HepG2 (cell line): ENCODE data around the gene RER1. TPM values are rescaled to one million over a fixed set of nuclear protein-coding genes. Genes with fewer than 3 reads are reported as not detected.

Experiments
- ATAC-seq: fragments of 200-7000 bp; cut with Tn5 transposase; 3 replicates; pipeline ENCODE4 v1.9.1; 2020; ENCODE audit warnings: mild to moderate bottlenecking, moderate library complexity
- BruUV-seq: library from RNA; stranded (reverse); fragments of 400-500 nt; replicated peaks from 2 replicates; lab custom pipeline; 2021; lab: Mats Ljungman, UMichigan
- CTCF ChIA-PET: fragments of 300-600 bp; formaldehyde crosslinking; extraction: SDS; loops from one replicate; lab custom pipeline; 2021; ENCODE audit warnings: low total read pairs, inconsistent platforms, low intra/inter-chr PET ratio; lab: Yijun Ruan, JAX
- POLR2A ChIA-PET: fragments of 350-600 bp; sonication (Branson Sonifier 250); formaldehyde crosslinking; loops from one replicate; lab custom pipeline; 2020; ENCODE audit warnings: antibody characterized with exemption, inconsistent platforms; lab: Yijun Ruan, JAX
- DNase-seq: peaks from one replicate; pipeline ENCODE4 v3.0.0-alpha.2; 2015; ENCODE audit warnings: low spot score
- FAIRE-seq: peaks from 3 replicates; lab custom pipeline; 2011; peaks lifted over from hg19 to GRCh38; lab: Jason Lieb, UNC
- H2AFZ ChIP-seq: one replicate; pipeline ENCODE4 v1.6.1; 2011; ENCODE audit warnings: low read length, inconsistent platforms
- H3K27ac ChIP-seq: fragments of 300-600 bp; 3 replicates; pipeline ENCODE4 v1.8.0; 2011; ENCODE audit warnings: mixed run types, mild to moderate bottlenecking, mixed read lengths, low read length, inconsistent platforms; ENCODE audit not compliant: insufficient read depth; ENCODE audit errors: extremely low read length
- H3K27me3 ChIP-seq, 2 experiments: fragments of 200-600 bp in 1 of 2; 2 replicates in 1 of 2; 3 replicates in 1 of 2; pipeline versions ENCODE4 v1.6.0 to v1.8.0; 2011; ENCODE audit warnings: low read length in 2 of 2, mild to moderate bottlenecking in 2 of 2, moderate library complexity in 2 of 2, inconsistent platforms in 1 of 2; ENCODE audit not compliant: insufficient read depth in 2 of 2, control insufficient read depth in 1 of 2
- H3K36me3 ChIP-seq, 2 experiments: fragments of 200-600 bp in 1 of 2; replicated peaks in 1 of 2; 2 replicates in 1 of 2; 3 replicates in 1 of 2; pipeline versions ENCODE4 v1.5.1 to v1.8.0; 2011; ENCODE audit warnings: low read length in 2 of 2, inconsistent platforms in 1 of 2; ENCODE audit not compliant: insufficient read depth in 2 of 2, control insufficient read depth in 1 of 2
- H3K4me1 ChIP-seq: 2 replicates; pipeline ENCODE4 v1.5.1; 2012; ENCODE audit warnings: low read length, inconsistent platforms; ENCODE audit not compliant: insufficient read depth
- H3K4me2 ChIP-seq: 2 replicates; pipeline ENCODE4 v1.6.0; 2011; ENCODE audit warnings: low read depth, low read length, inconsistent platforms
- H3K4me3 ChIP-seq, 3 experiments: fragments of 200-600 bp in 1 of 3; sonication (generic), shearing (Covaris generic) in 1 of 3; replicated peaks in 1 of 3; 2 replicates each; pipeline ENCODE4 v1.5.1; 2011 to 2016; ENCODE audit warnings: low read length in 3 of 3, inconsistent platforms in 2 of 3, low read depth in 2 of 3, mild to moderate bottlenecking in 2 of 3, control low read depth in 1 of 3, mixed read lengths in 1 of 3; ENCODE audit not compliant: insufficient read depth in 1 of 3
- H3K79me2 ChIP-seq: one replicate; pipeline ENCODE4 v1.6.1; 2011; ENCODE audit warnings: low read length, inconsistent platforms; ENCODE audit not compliant: insufficient read depth
- H3K9ac ChIP-seq: 2 replicates; pipeline ENCODE4 v1.6.0; 2011; ENCODE audit warnings: mild to moderate bottlenecking, low read depth, low read length, inconsistent platforms; ENCODE audit not compliant: insufficient read depth
- H3K9me3 ChIP-seq: 2 replicates; pipeline ENCODE4 v1.5.1; 2012; ENCODE audit warnings: mild to moderate bottlenecking, low read length
- H4K20me1 ChIP-seq: 2 replicates; pipeline ENCODE4 v1.6.0; 2011; ENCODE audit warnings: inconsistent platforms, mild to moderate bottlenecking, low read length, moderate library complexity; ENCODE audit not compliant: insufficient read depth
- AGO2 ChIP-seq: fragments of 200-400 bp; formaldehyde crosslinking; optimal IDR thresholded peaks from 2 replicates; pipeline ENCODE3; 2017; ENCODE audit warnings: mild to moderate bottlenecking, low read depth, low read length, moderate library complexity
- AKAP8 ChIP-seq: sonication (generic); formaldehyde crosslinking; IDR thresholded peaks from 2 replicates; pipeline ENCODE4 v1.5.1; 2020; ENCODE audit warnings: mild to moderate bottlenecking, missing genetic modification reagents
- BCL6 ChIP-seq: IDR thresholded peaks from 2 replicates; pipeline ENCODE4 v1.6.1; 2016; ENCODE audit warnings: missing genetic modification reagents, missing compliant biosample characterization
- HNRNPK ChIP-seq: fragments of 200-400 bp; formaldehyde crosslinking; IDR thresholded peaks from 2 replicates; pipeline ENCODE4 v1.6.1; 2018; ENCODE audit warnings: low read length, low read depth, moderate library complexity, mild to moderate bottlenecking; ENCODE audit not compliant: poor library complexity, severe bottlenecking
- HNRNPL ChIP-seq: fragments of 200-400 bp; formaldehyde crosslinking; IDR thresholded peaks from 2 replicates; pipeline ENCODE4 v1.6.1; 2017; ENCODE audit warnings: mild to moderate bottlenecking, low read depth, low read length
- HOMEZ ChIP-seq: IDR thresholded peaks from 2 replicates; pipeline ENCODE4 v1.6.1; 2016; ENCODE audit warnings: low read depth
- PCBP1 ChIP-seq: fragments of 200-400 bp; formaldehyde crosslinking; IDR thresholded peaks from 2 replicates; pipeline ENCODE4 v1.6.1; 2017; ENCODE audit warnings: mild to moderate bottlenecking, low read depth, low read length, borderline replicate concordance
- TFE3 ChIP-seq: IDR thresholded peaks from 2 replicates; pipeline ENCODE4 v1.6.1; 2016
- THYN1 ChIP-seq: sonication (generic); formaldehyde crosslinking; IDR thresholded peaks from 2 replicates; pipeline ENCODE4 v1.8.1; 2023; ENCODE audit warnings: low read depth, mild to moderate bottlenecking, moderate library complexity, missing genetic modification reagents, borderline replicate concordance
- ZBTB38 ChIP-seq: sonication (generic); formaldehyde crosslinking; IDR thresholded peaks from 2 replicates; pipeline ENCODE4 v1.5.1; 2020; ENCODE audit warnings: mild to moderate bottlenecking, missing genetic modification reagents
- ZFX ChIP-seq: sonication (generic); formaldehyde crosslinking; IDR thresholded peaks from 2 replicates; pipeline ENCODE4 v1.4.0; 2020; ENCODE audit warnings: mild to moderate bottlenecking, low read depth, missing genetic modification reagents, moderate library complexity
- ZMYM3 ChIP-seq: sonication (generic); formaldehyde crosslinking; IDR thresholded peaks from 2 replicates; pipeline ENCODE4 v1.5.1; 2020; ENCODE audit warnings: mild to moderate bottlenecking, missing genetic modification reagents
- WGBS: methylation state at CpG from one replicate; pipeline ENCODE4 v1.1.6; 2017; ENCODE audit warnings: low lambda C conversion rate; 5-methylcytosine and 5-hydroxymethylcytosine counted together
- in situ Hi-C: cut with HindIII; loops from 2 replicates; pipeline ENCODE4 v1.10.0; 2017; ENCODE audit warnings: low pct_unique_long_range_greater_than_20kb; ENCODE audit not compliant: extremely low pct_ligation_motif_present
- intact Hi-C: fragments of 100-400 bp; cut with micrococcal nuclease; formaldehyde crosslinking; loops from one replicate; pipeline ENCODE4 v1.10.0; 2022; ENCODE audit not compliant: unreplicated experiment
- polyA plus RNA-seq, 8 experiments: library from polyadenylated mRNA; depleted of rRNA in 3 of 8; stranded (reverse) in 7 of 8; unstranded in 1 of 8; fragments of >200 nt; fragmentation: Illumina TruSeq in 4 of 8; extraction: Trizol in 4 of 8; gene quantifications; 2 replicates each; pipeline versions ENCODE4 v1.2.1 to v1.2.3, GENCODE V29; 2011 to 2016; ENCODE audit warnings: low read depth in 4 of 8, missing spikeins in 1 of 8, mixed read lengths in 1 of 8; ENCODE audit not compliant: insufficient read depth in 1 of 8
- total RNA-seq, 5 experiments: library from RNA; depleted of rRNA; stranded (reverse); fragments of >200 nt; fragmentation: Illumina TruSeq; extraction: Trizol; gene quantifications; 2 replicates each; pipeline ENCODE4 v1.2.3, GENCODE V29; 2016; ENCODE audit warnings: low read depth in 1 of 5

RER1 gene
- total and polyA plus RNA-seq, 2 of the 13 experiments (the other 11 are each of a cell fraction or from before 2014, with no cell fraction given) = 128 to 164 TPM

DNA sequence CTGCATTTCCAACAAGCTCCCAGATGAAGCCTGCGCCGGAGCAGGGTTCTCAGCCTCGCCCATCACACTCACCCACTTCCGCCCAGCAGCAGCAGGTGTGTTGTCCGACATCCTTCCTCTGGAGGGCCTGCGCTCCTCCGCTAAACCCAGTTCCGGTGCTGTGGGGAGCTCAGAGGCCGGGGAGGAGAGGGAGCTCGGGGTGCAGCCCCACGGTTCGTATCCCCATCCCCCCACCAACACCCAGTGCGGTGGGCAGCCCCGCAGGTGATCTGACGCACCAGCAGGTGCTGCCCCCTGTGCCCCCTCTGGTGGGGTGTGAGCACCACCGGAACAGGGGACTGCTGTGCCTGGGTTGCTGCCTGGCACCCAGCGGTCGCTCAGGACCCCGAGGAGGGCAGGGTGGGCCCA lies 24.2 kb downstream of the RER1 start:
- BruUV-seq = no TSS peak
- FAIRE-seq (no peak), ATAC-seq (no peak), DNase-seq (no peak)
- no peaks in the 10 kb centered on the region for H3K9me3 ChIP-seq
- in situ Hi-C loops = no loop called here
- H3K4me2 ChIP-seq = 0 out of 2 replicates have a peak overlapping the region, but pooled peaks have one; percentile 3
- peaks cover 13% of the 10 kb centered on the region for H3K79me2 ChIP-seq
- 44% methylated on average over 8 of the region's 19 CpGs for WGBS
- H3K4me3 ChIP-seq = no peak overlapping the region
- H3K4me1 ChIP-seq = peaks cover 31% of the 10 kb centered on the region
- no peaks in the 10 kb centered on the region for H3K36me3 ChIP-seq
- POLR2A ChIA-PET = no interaction called here
- intact Hi-C loops = no loop called here
- H2AFZ ChIP-seq = no peak overlapping the region
- H3K9ac ChIP-seq = no peak overlapping the region
- H4K20me1 ChIP-seq = no peaks in the 10 kb centered on the region
- no peak overlapping the region for H3K27ac ChIP-seq
- peaks cover 9 to 54% of the 10 kb centered on the region in 2 experiments for H3K27me3 ChIP-seq
- no peak for TF ChIP-seq TFE3 (CRISPR knock-in tag)
- no peak for TF ChIP-seq BCL6
- TF ChIP-seq AGO2 = peak; percentile 88
- no peak for TF ChIP-seq ZFX (CRISPR knock-in tag)
- TF ChIP-seq ZMYM3 (CRISPR knock-in tag) = no peak
- 0 out of 2 replicates have a peak, but pooled peaks have one; percentile 53 for TF ChIP-seq HNRNPL
- CTCF ChIA-PET = no interaction called here

DNA sequence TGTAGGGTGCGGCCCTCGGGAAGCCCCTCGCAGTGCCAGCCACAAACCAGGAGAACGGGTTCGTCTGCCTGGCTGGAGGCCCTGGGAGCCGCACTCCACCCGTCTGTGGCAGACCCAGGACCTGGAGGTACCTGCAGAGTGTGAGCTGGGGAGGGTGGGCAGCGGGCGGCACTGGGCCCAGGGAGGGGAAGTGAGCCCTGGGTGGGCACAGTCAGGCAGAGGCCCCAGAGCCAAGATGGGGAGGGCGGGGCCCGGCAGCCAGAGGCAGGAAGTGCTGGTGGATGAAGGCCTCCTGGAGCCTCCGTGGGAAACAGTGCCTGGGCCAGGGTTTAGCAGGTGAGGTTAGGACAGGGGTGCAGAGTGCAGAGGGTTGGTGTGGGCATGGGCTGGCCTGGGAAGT lies 24.8 kb downstream of the RER1 start:
- Histone ChIP-seq H3K9me3 (no peaks in the 10 kb centered on the region), H3K27ac (no peak overlapping the region), H4K20me1 (no peaks in the 10 kb centered on the region), H3K27me3 (peaks cover 9 to 54% of the 10 kb centered on the region in 2 experiments), H2AFZ (no peak overlapping the region), H3K4me1 (peaks cover 25% of the 10 kb centered on the region), H3K36me3 (no peaks in the 10 kb centered on the region), H3K79me2 (peaks cover 10% of the 10 kb centered on the region), H3K4me2 (no peak overlapping the region), H3K9ac (no peak overlapping the region), H3K4me3 (no peak overlapping the region)
- TF ChIP-seq HOMEZ (CRISPR knock-in tag) (no peak), ZBTB38 (CRISPR knock-in tag) (no peak), HNRNPL (no peak), PCBP1 (0 out of 2 replicates have a peak, but pooled peaks have one; percentile 16), THYN1 (CRISPR knock-in tag) (no peak), AKAP8 (CRISPR knock-in tag) (0 out of 2 replicates have a peak, but pooled peaks have one; percentile 38), HNRNPK (no peak), AGO2 (peak; percentile 67)
- ATAC-seq (no peak), FAIRE-seq (no peak), DNase-seq (no peak)
- BruUV-seq = no TSS peak
- intact Hi-C loops = no loop called here
- in situ Hi-C loops = no loop called here
- ChIA-PET POLR2A (no interaction called here), CTCF (no interaction called here)
- 23% methylated on average over 9 of the region's 12 CpGs for WGBS
